C4-2B (cell line): ENCODE measurements around the gene LSM7.

Experiments used
- H3K27ac ChIP-seq: fragments of 450-650 bp; 2 replicates; pipeline ENCODE4 v1.5.1; 2017
- ZFX ChIP-seq: fragments of 450-650 bp; IDR thresholded peaks from 2 replicates; pipeline ENCODE4 v1.6.1; 2017
- TF ChIP-seq, protein P1 (sequence below): fragments of 450-650 bp; conservative IDR thresholded peaks from 2 replicates; pipeline ENCODE4 v1.5.1; 2017; ENCODE audit warnings: mild to moderate bottlenecking

LSM7 gene

GRCh38 chr19:2334986-2335846 is 6.8 kb upstream of the LSM7 start:
- TF ChIP-seq, protein P1, sequence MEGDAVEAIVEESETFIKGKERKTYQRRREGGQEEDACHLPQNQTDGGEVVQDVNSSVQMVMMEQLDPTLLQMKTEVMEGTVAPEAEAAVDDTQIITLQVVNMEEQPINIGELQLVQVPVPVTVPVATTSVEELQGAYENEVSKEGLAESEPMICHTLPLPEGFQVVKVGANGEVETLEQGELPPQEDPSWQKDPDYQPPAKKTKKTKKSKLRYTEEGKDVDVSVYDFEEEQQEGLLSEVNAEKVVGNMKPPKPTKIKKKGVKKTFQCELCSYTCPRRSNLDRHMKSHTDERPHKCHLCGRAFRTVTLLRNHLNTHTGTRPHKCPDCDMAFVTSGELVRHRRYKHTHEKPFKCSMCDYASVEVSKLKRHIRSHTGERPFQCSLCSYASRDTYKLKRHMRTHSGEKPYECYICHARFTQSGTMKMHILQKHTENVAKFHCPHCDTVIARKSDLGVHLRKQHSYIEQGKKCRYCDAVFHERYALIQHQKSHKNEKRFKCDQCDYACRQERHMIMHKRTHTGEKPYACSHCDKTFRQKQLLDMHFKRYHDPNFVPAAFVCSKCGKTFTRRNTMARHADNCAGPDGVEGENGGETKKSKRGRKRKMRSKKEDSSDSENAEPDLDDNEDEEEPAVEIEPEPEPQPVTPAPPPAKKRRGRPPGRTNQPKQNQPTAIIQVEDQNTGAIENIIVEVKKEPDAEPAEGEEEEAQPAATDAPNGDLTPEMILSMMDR = no peak
- TF ChIP-seq ZFX = no peak
- H3K27ac ChIP-seq = no peak overlapping the region

- H3K27ac ChIP-seq = no peak overlapping the region
- no peak for TF ChIP-seq ZFX
- TF ChIP-seq, protein P1 = no peak
These were observed 6.0 kb upstream of the LSM7 start for GRCh38 chr19:2334426-2334825.

DNA sequence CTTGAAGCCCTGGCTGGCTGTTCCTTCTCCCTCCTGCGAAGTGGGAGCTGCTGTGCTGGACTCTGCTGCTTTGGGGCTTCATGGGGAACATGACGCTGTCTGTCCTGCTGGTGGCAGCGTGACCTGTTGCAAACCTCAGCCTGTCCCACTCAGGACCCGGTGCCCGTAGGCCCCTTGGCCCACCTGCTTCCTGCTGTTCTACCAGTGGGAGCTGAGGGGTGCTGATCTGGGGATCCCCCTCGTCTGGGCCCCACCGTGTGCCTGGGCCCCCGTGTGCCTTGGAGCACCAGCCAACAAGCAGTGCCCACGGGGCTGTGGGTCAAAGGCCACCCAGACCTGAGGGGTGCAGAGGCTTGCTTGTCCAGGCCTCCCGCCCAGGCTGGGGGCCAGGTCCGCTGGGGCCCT is 5.4 kb upstream of the LSM7 start:
- TF ChIP-seq ZFX = no peak
- TF ChIP-seq, protein P1 = no peak
- H3K27ac ChIP-seq = no peak overlapping the region

DNA sequence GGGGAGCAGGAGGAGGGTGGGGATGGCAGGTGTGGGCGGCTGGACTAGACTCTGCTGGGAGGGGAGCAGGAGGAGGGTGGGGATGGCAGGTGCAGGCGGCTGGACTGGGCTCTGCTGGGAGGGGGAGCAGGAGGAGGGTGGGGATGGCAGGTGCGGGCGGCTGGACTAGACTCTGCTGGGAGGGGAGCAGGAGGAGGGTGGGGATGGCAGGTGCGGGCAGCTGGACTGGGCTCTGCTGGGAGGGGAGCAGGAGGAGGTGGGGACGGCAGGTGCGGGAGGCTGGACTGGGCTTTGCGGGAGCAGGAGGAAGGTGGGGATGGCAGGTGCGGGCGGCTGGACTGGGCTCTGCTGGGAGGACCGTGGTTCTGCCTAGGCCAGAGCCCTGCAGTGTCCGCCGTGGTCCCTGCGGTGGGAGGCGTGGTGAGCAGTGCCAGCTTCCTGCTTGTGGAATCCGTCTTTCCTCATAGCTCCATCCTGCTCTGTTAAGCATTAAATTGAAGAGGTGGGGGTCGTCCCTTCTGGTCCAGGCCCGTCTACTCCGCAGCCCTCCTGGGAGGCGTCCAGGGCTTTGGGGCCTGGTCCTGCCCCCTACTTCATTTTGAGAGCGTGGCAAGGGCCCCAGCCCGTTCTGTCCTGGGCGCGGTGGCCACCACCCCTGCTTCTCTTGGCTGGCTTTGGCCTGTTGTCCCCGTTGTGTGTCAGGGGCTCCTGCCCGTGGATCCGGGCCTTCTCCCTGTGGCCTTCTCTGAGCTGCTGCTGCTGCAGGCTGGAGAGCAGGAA is 4.8 kb upstream of the LSM7 start:
- no peak overlapping the region for H3K27ac ChIP-seq
- TF ChIP-seq ZFX = no peak
- TF ChIP-seq, protein P1 = no peak

- TF ChIP-seq, protein P1 = no peak
- no peak for TF ChIP-seq ZFX
- no peak overlapping the region for H3K27ac ChIP-seq
These were observed 4.1 kb upstream of the LSM7 start for GRCh38 chr19:2332341-2333026.

DNA sequence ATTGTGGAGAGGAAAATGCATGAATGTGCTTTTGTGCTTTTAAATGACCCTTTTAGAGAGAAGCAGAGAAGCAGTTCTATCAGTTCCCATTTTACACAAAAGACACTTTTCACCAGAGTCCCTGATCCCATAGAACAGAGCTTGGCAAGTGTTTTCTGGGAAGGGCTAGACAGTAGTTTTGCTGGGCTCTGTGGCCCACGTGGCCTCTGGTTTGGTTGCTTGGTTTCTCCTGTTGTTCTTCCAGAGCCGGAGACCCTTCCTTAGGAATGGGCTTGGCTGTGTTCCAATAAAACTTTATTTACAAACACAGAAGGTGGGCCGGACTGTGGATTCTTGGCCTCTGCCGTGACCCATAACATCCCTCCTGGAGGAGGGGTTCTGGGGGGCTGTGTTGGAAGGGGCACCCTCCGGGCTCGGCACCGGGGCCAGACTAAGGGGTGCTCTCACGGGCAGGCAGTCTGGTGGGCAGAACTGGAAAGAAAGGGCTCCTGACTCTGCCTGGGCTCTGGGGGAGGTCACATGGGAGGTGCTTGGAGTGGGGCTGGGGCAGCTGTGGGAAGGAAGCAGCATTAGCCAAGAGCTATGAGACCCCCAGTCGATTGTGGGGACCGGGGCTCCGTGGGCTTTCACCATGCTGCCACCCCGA is 3.3 kb upstream of the LSM7 start:
- no peak overlapping the region for H3K27ac ChIP-seq
- TF ChIP-seq ZFX = no peak
- TF ChIP-seq, protein P1 = no peak
